ENCODE measurements around the gene XPR1. TPM values are rescaled to one million over a fixed set of nuclear protein-coding genes. Genes with fewer than 3 reads are reported as not detected.

Gene XPR1
- total RNA-seq, 1 experiment from 2014 or later = 39.7 TPM

GRCh38 chr1:180640531-180640949 is 8.7 kb downstream of the XPR1 start:
- Mint-ChIP-seq H3K4me3 (ENCODE audit: unreplicated experiment) (no peak overlapping the region), H3K36me3 (ENCODE audit: insufficient read depth, unreplicated experiment) (no peaks in the 10 kb centered on the region), H3K9me3 (ENCODE audit: unreplicated experiment) (no peaks in the 10 kb centered on the region), H3K27ac (ENCODE audit: low read depth, unreplicated experiment) (no peak overlapping the region), H3K4me1 (ENCODE audit: insufficient read depth, unreplicated experiment) (peaks cover 28% of the 10 kb centered on the region), H3K27me3 (ENCODE audit: insufficient read depth, unreplicated experiment) (no peaks in the 10 kb centered on the region)
- TF ChIP-seq, protein P1, sequence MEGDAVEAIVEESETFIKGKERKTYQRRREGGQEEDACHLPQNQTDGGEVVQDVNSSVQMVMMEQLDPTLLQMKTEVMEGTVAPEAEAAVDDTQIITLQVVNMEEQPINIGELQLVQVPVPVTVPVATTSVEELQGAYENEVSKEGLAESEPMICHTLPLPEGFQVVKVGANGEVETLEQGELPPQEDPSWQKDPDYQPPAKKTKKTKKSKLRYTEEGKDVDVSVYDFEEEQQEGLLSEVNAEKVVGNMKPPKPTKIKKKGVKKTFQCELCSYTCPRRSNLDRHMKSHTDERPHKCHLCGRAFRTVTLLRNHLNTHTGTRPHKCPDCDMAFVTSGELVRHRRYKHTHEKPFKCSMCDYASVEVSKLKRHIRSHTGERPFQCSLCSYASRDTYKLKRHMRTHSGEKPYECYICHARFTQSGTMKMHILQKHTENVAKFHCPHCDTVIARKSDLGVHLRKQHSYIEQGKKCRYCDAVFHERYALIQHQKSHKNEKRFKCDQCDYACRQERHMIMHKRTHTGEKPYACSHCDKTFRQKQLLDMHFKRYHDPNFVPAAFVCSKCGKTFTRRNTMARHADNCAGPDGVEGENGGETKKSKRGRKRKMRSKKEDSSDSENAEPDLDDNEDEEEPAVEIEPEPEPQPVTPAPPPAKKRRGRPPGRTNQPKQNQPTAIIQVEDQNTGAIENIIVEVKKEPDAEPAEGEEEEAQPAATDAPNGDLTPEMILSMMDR (IDR thresholded peaks at IDR 0.05; ENCODE audit: unreplicated experiment) = no peak
- POLR2A ChIA-PET = interaction anchor here (0.9 to 2.6 kb wide), 4 partner anchors 9 to 28 kb away, joined by 4 to 9 read pairs (median 6); partner anchors contain the start of gene XPR1
- intact Hi-C loops (cut with micrococcal nuclease) = no loop called here
- BruUV-seq (replicated peaks) = no TSS peak
- DNase-seq (ENCODE audit: unreplicated experiment) = no peak
- CTCF ChIA-PET = interaction anchor here (0.6 to 2.1 kb wide), 10 partner anchors 11 to 527 kb away, joined by 3 to 8 read pairs (median 3); no protein-coding TSS in a partner anchor

DNA sequence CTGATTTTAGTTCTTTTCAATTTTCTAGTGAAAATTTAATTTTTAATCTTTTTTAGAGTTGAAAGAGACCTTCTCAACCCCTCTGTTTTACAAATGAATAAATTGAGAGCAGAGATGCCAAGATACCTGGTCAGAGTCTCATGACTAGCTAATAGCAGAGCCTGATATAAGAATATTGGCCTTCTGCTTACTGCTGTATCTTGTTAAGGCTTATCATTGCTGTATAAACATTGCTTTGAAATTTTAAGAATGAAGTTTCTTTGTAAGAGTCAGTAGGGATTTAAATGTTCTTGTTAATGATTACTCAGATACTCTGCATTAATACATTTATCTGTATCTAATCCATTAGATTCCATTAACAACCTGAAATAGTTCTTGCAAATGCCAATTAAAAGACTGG is 9.8 kb downstream of the XPR1 start:
- H3K27ac Mint-ChIP-seq (ENCODE audit: low read depth, unreplicated experiment) = no peak overlapping the region
- peaks cover 18% of the 10 kb centered on the region for H3K4me1 Mint-ChIP-seq (ENCODE audit: insufficient read depth, unreplicated experiment)
- intact Hi-C loops (cut with micrococcal nuclease) = no loop called here
- POLR2A ChIA-PET = interaction anchor here (0.6 to 2.6 kb wide), 4 partner anchors 11 to 215 kb away, joined by 3 to 8 read pairs (median 4); partner anchors contain the start of gene ACBD6
- CTCF ChIA-PET = interaction anchor here (0.5 to 1.9 kb wide), 3 partner anchors 16 to 222 kb away, joined by 3 to 8 read pairs (median 4); no protein-coding TSS in a partner anchor
- H3K9me3 Mint-ChIP-seq (ENCODE audit: unreplicated experiment) = no peaks in the 10 kb centered on the region
- BruUV-seq (replicated peaks) = no TSS peak
- no peaks in the 10 kb centered on the region for H3K27me3 Mint-ChIP-seq (ENCODE audit: insufficient read depth, unreplicated experiment)
- no peak for DNase-seq (ENCODE audit: unreplicated experiment)
- H3K36me3 Mint-ChIP-seq (ENCODE audit: insufficient read depth, unreplicated experiment) = no peaks in the 10 kb centered on the region
- TF ChIP-seq, protein P1 (IDR thresholded peaks at IDR 0.05; ENCODE audit: unreplicated experiment) = no peak
- H3K4me3 Mint-ChIP-seq (ENCODE audit: unreplicated experiment) = no peak overlapping the region

GRCh38 chr1:180642781-180643180 is 11.0 kb downstream of the XPR1 start:
- BruUV-seq (replicated peaks) = no TSS peak
- Mint-ChIP-seq H3K27ac (ENCODE audit: low read depth, unreplicated experiment) (no peak overlapping the region), H3K36me3 (ENCODE audit: insufficient read depth, unreplicated experiment) (no peaks in the 10 kb centered on the region), H3K4me3 (ENCODE audit: unreplicated experiment) (no peak overlapping the region), H3K4me1 (ENCODE audit: insufficient read depth, unreplicated experiment) (peaks cover 17% of the 10 kb centered on the region), H3K27me3 (ENCODE audit: insufficient read depth, unreplicated experiment) (no peaks in the 10 kb centered on the region), H3K9me3 (ENCODE audit: unreplicated experiment) (no peaks in the 10 kb centered on the region)
- TF ChIP-seq, protein P1 (IDR thresholded peaks at IDR 0.05; ENCODE audit: unreplicated experiment) = no peak
- ChIA-PET CTCF (interaction anchor here (0.7 kb wide), 1 partner anchor 526 kb away, joined by 3 read pairs; no protein-coding TSS in a partner anchor), POLR2A (interaction anchor here (0.5 to 1.5 kb wide), 3 partner anchors 11 to 140 kb away, joined by 3 to 5 read pairs (median 4); partner anchors contain the start of genes ACBD6 and XPR1)
- DNase-seq (ENCODE audit: unreplicated experiment) = no peak
- intact Hi-C loops (cut with micrococcal nuclease) = no loop called here

GRCh38 chr1:180643693-180644092 is 11.9 kb downstream of the XPR1 start:
- H3K27me3 Mint-ChIP-seq (ENCODE audit: insufficient read depth, unreplicated experiment) = no peaks in the 10 kb centered on the region
- ChIA-PET POLR2A (interaction anchor here (0.5 to 1.3 kb wide), 2 partner anchors 12 to 17 kb away, joined by 3 to 4 read pairs; partner anchors contain the start of gene XPR1), CTCF (interaction anchor here (0.7 to 1.3 kb wide), 3 partner anchors 9 to 215 kb away, joined by 3 to 5 read pairs (median 4); no protein-coding TSS in a partner anchor)
- DNase-seq (ENCODE audit: unreplicated experiment) = peak; percentile 49
- TF ChIP-seq, protein P1 (IDR thresholded peaks at IDR 0.05; ENCODE audit: unreplicated experiment) = no peak
- peaks cover 17% of the 10 kb centered on the region for H3K4me1 Mint-ChIP-seq (ENCODE audit: insufficient read depth, unreplicated experiment)
- no peak overlapping the region for H3K27ac Mint-ChIP-seq (ENCODE audit: low read depth, unreplicated experiment)
- intact Hi-C loops (cut with micrococcal nuclease) = no loop called here
- no peaks in the 10 kb centered on the region for H3K36me3 Mint-ChIP-seq (ENCODE audit: insufficient read depth, unreplicated experiment)
- no TSS peak for BruUV-seq (replicated peaks)
- H3K4me3 Mint-ChIP-seq (ENCODE audit: unreplicated experiment) = no peak overlapping the region
- H3K9me3 Mint-ChIP-seq (ENCODE audit: unreplicated experiment) = no peaks in the 10 kb centered on the region
